ENCODE results near the gene SCARB2. TPM values are rescaled to one million over a fixed set of nuclear protein-coding genes. Genes with fewer than 3 reads are reported as not detected.

The SCARB2 gene, protein sequence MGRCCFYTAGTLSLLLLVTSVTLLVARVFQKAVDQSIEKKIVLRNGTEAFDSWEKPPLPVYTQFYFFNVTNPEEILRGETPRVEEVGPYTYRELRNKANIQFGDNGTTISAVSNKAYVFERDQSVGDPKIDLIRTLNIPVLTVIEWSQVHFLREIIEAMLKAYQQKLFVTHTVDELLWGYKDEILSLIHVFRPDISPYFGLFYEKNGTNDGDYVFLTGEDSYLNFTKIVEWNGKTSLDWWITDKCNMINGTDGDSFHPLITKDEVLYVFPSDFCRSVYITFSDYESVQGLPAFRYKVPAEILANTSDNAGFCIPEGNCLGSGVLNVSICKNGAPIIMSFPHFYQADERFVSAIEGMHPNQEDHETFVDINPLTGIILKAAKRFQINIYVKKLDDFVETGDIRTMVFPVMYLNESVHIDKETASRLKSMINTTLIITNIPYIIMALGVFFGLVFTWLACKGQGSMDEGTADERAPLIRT
- 92.2 and 98.3 TPM in 2 replicates for total RNA-seq
- long read RNA-seq, full-length matches to known transcripts: 53 of 73 reads
- long read RNA-seq, partial matches to known transcripts: 3 of 73 reads
- long read RNA-seq, other reads (novel, unspliced or antisense): 17 of 73 reads

DNA sequence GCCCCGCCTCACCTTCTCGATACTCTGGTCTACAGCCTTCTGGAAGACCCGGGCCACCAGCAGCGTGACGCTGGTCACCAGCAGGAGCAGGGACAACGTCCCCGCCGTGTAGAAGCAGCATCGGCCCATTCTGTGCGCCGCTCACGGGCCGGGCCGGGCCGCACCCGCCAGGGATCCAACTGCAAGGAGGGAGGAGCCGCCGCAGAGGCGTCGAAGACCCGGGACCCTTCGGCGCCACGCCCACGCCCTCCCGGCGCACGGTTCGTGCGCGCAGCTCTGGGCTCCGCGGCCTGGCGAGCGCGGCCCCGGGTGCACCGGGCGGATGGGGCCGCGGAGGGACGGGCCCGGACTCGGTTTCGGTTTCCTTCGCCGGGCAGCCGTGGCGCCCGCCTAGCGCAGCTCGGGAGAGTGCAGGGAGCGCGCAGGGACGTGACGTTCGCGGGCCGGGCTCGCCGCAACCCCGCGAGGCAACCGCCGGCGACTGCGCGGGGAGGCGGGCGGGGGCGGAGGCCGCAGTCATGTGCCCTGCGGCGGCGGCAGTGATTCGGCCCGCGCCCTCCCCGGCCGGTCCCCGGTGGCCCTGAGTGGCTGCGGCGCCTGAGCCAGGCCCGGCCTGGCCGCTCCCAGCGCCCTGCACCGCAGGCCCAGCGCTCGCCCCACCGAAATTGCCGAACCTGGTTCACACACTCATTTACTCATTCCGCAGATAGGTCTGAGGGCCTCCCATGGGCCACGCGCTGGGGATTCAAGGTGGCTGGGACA, at the start of gene SCARB2:
TSS of gene SCARB2 (minus strand) at position 410 of the 762 bp plus-strand sequence. CDS start at position 129, 281 bp downstream.
- TF ChIP-seq, protein P1, sequence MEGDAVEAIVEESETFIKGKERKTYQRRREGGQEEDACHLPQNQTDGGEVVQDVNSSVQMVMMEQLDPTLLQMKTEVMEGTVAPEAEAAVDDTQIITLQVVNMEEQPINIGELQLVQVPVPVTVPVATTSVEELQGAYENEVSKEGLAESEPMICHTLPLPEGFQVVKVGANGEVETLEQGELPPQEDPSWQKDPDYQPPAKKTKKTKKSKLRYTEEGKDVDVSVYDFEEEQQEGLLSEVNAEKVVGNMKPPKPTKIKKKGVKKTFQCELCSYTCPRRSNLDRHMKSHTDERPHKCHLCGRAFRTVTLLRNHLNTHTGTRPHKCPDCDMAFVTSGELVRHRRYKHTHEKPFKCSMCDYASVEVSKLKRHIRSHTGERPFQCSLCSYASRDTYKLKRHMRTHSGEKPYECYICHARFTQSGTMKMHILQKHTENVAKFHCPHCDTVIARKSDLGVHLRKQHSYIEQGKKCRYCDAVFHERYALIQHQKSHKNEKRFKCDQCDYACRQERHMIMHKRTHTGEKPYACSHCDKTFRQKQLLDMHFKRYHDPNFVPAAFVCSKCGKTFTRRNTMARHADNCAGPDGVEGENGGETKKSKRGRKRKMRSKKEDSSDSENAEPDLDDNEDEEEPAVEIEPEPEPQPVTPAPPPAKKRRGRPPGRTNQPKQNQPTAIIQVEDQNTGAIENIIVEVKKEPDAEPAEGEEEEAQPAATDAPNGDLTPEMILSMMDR (IDR thresholded peaks at IDR 0.05; ENCODE audit: unreplicated experiment): no peak
- Mint-ChIP-seq H3K9me3 (ENCODE audit: low read depth) (no peaks in the 10 kb centered on the region), H3K27ac (peak within 1 kb of the TSS; percentile 98), H3K4me3 (ENCODE audit: low read depth) (peak within 1 kb of the TSS; percentile 91), H3K4me1 (ENCODE audit: low read depth) (peaks cover 30% of the 10 kb centered on the region), H3K36me3 (ENCODE audit: insufficient read depth) (no peaks in the 10 kb centered on the region), H3K27me3 (no peaks in the 10 kb centered on the region)
- peak; percentile 69 for DNase-seq (ENCODE audit: low spot score, unreplicated experiment)

DNA sequence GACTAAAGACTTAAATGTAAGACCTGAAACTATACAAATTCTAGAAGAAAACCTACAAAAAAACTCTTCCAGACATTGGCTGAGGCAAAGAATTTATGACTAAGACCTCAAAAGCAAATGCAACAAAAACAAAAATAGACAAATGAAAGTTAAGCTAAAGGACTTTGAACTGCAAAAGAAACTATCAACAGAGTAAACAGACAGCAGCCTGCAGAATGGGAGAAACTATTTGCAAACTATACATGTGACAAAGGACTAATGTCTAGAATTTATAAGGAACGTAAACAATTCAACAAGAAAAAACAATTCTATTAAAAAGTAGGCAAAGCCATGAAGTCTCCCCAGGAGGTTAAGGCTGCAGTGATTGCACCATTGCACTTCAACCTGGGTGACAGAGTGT, 46.9 kb upstream of the SCARB2 start:
- H3K4me3 Mint-ChIP-seq (ENCODE audit: low read depth): no peak overlapping the region
- no peak overlapping the region for H3K27ac Mint-ChIP-seq
- H3K9me3 Mint-ChIP-seq (ENCODE audit: low read depth): peaks cover 7% of the 10 kb centered on the region
- peaks cover 2% of the 10 kb centered on the region for H3K36me3 Mint-ChIP-seq (ENCODE audit: insufficient read depth)
- no peaks in the 10 kb centered on the region for H3K27me3 Mint-ChIP-seq
- peaks cover 7% of the 10 kb centered on the region for H3K4me1 Mint-ChIP-seq (ENCODE audit: low read depth)
- DNase-seq (ENCODE audit: low spot score, unreplicated experiment): no peak
- TF ChIP-seq, protein P1 (IDR thresholded peaks at IDR 0.05; ENCODE audit: unreplicated experiment): no peak

DNA sequence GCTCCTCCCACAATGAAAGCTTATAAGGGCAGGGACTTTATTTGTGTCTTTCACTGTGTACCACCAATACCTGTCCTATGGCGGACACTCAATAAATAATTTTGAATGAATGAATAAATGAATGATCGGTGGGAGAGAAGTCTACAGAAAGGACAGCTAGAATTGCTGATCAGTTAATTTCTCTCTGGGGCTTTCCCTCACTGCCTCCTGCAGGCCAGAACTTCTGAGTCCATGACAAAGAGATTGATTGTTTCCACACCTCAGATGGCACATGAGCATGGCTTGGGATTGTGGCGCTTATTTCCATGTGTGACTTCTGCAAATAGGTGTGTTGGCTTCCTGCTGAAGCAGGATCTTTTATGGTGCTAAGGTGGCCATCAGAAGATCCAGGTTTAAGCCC, 44.2 kb upstream of the SCARB2 start:
- Mint-ChIP-seq H3K27me3 (no peaks in the 10 kb centered on the region), H3K4me3 (ENCODE audit: low read depth) (no peak overlapping the region), H3K9me3 (ENCODE audit: low read depth) (peaks cover 7% of the 10 kb centered on the region), H3K27ac (no peak overlapping the region), H3K36me3 (ENCODE audit: insufficient read depth) (peaks cover 2% of the 10 kb centered on the region), H3K4me1 (ENCODE audit: low read depth) (peaks cover 5% of the 10 kb centered on the region)
- DNase-seq (ENCODE audit: low spot score, unreplicated experiment): no peak
- TF ChIP-seq, protein P1 (IDR thresholded peaks at IDR 0.05; ENCODE audit: unreplicated experiment): no peak

DNA sequence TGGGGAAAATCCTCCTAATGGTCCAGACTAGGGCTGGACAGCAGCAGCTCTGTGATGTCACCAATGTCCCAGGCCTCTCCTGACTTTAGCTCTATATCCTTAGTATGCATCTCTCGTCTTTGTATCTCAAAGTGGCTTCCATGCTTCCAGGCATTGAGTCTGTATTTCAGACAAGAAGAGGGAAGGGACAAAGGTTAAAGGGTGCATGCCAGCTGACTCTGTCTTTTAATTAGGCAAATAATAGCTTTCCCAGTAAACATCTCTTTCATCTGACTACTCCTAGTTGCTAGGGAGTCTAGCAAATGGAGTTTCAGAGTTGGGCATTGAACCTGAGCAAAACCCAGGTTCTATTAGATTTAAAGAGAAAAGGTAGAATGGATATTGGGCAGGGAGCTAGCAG, 43.3 kb upstream of the SCARB2 start:
- Mint-ChIP-seq H3K27ac (no peak overlapping the region), H3K27me3 (no peaks in the 10 kb centered on the region), H3K36me3 (ENCODE audit: insufficient read depth) (peaks cover 2% of the 10 kb centered on the region), H3K9me3 (ENCODE audit: low read depth) (peaks cover 7% of the 10 kb centered on the region), H3K4me3 (ENCODE audit: low read depth) (no peak overlapping the region), H3K4me1 (ENCODE audit: low read depth) (peaks cover 5% of the 10 kb centered on the region)
- TF ChIP-seq, protein P1 (IDR thresholded peaks at IDR 0.05; ENCODE audit: unreplicated experiment): no peak
- no peak for DNase-seq (ENCODE audit: low spot score, unreplicated experiment)

DNA sequence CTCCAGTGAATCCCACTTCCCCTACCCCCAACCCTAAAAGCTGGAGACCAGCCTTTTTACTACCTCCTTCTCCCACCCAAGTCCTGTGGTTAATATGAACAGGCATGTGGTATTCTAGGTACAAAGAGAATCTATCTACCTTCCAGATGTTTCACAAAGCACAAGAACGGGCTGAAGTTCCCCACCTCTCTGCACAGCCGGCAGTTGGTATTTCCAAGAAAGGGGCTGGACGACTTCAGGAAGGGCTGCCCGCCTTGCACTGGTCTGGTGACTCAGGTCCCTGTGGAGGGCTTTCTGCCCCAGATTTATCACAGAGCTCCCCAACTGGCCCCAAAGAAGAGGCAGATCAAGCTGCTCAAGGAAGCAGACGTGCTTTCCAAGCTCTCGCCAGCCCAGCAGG, 42.4 kb upstream of the SCARB2 start:
- H3K27me3 Mint-ChIP-seq: no peaks in the 10 kb centered on the region
- no peak overlapping the region for H3K27ac Mint-ChIP-seq
- peaks cover 7% of the 10 kb centered on the region for H3K9me3 Mint-ChIP-seq (ENCODE audit: low read depth)
- TF ChIP-seq, protein P1 (IDR thresholded peaks at IDR 0.05; ENCODE audit: unreplicated experiment): no peak
- H3K36me3 Mint-ChIP-seq (ENCODE audit: insufficient read depth): peaks cover 2% of the 10 kb centered on the region
- DNase-seq (ENCODE audit: low spot score, unreplicated experiment): no peak
- H3K4me3 Mint-ChIP-seq (ENCODE audit: low read depth): no peak overlapping the region
- H3K4me1 Mint-ChIP-seq (ENCODE audit: low read depth): peaks cover 9% of the 10 kb centered on the region

Measured in progenitor cell of endocrine pancreas (in vitro differentiated cells).